PFSK-1 (cell line): Measurements from ENCODE around the gene ETS2.

Experiments
- FOXP2 ChIP-seq: optimal IDR thresholded peaks from 2 replicates; pipeline ENCODE3; 2011; ENCODE audit warnings: borderline replicate concordance, control low read depth, inconsistent platforms; ENCODE audit not compliant: insufficient read depth; ENCODE audit errors: extremely low read length, extremely low read depth
- POLR2AphosphoS5 ChIP-seq: IDR thresholded peaks from 2 replicates; pipeline ENCODE4 v1.6.1; 2012; ENCODE audit warnings: low read depth, mild to moderate bottlenecking, control low read depth, low read length, moderate library complexity
- SIN3A ChIP-seq: IDR thresholded peaks from 2 replicates; pipeline ENCODE4 v1.6.1; 2012; ENCODE audit warnings: mild to moderate bottlenecking, low read length, moderate library complexity, borderline replicate concordance; ENCODE audit not compliant: insufficient read depth
- TAF1 ChIP-seq: IDR thresholded peaks from 2 replicates; pipeline ENCODE4 v1.6.1; 2012; ENCODE audit warnings: low read length, control low read depth, borderline replicate concordance; ENCODE audit not compliant: insufficient read depth
- TF ChIP-seq, protein P1 (sequence below), 2 experiments: IDR thresholded peaks; 2 replicates each; pipeline versions ENCODE4 v1.6.1 to v1.8.0; 2011 to 2012; ENCODE audit warnings: low read depth in 2 of 2, low read length in 2 of 2, control low read depth in 1 of 2, inconsistent platforms in 1 of 2, mild to moderate bottlenecking in 1 of 2, moderate library complexity in 1 of 2; ENCODE audit not compliant: insufficient read depth in 1 of 2

Gene ETS2

DNA sequence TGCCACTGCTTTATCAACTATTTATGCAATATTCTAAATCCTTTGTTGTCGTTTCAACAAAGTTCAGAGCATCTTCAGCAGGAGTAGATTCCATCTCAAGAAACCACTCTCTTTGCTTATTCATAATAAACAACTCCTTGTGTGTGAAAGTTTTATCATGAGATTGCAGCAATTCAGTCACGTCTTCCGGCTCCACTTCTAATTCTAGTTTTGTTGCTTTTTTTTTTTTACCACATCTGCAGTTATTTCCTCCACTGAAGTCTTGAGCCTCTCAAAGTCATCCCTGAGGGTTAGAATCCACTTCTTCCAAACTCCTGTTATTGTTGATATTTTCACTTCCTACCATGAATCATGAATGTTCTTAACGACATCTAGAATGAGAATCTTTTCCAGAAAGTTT, 14.8 kb upstream of the ETS2 start:
- TF ChIP-seq, protein P1, sequence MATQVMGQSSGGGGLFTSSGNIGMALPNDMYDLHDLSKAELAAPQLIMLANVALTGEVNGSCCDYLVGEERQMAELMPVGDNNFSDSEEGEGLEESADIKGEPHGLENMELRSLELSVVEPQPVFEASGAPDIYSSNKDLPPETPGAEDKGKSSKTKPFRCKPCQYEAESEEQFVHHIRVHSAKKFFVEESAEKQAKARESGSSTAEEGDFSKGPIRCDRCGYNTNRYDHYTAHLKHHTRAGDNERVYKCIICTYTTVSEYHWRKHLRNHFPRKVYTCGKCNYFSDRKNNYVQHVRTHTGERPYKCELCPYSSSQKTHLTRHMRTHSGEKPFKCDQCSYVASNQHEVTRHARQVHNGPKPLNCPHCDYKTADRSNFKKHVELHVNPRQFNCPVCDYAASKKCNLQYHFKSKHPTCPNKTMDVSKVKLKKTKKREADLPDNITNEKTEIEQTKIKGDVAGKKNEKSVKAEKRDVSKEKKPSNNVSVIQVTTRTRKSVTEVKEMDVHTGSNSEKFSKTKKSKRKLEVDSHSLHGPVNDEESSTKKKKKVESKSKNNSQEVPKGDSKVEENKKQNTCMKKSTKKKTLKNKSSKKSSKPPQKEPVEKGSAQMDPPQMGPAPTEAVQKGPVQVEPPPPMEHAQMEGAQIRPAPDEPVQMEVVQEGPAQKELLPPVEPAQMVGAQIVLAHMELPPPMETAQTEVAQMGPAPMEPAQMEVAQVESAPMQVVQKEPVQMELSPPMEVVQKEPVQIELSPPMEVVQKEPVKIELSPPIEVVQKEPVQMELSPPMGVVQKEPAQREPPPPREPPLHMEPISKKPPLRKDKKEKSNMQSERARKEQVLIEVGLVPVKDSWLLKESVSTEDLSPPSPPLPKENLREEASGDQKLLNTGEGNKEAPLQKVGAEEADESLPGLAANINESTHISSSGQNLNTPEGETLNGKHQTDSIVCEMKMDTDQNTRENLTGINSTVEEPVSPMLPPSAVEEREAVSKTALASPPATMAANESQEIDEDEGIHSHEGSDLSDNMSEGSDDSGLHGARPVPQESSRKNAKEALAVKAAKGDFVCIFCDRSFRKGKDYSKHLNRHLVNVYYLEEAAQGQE (IDR thresholded peaks at IDR 0.05; ENCODE audit: insufficient read depth in 1 of 2, low read depth in 2 of 2, low read length in 2 of 2), result no peak
- no peak for TF ChIP-seq SIN3A
- no peak for TF ChIP-seq FOXP2

DNA sequence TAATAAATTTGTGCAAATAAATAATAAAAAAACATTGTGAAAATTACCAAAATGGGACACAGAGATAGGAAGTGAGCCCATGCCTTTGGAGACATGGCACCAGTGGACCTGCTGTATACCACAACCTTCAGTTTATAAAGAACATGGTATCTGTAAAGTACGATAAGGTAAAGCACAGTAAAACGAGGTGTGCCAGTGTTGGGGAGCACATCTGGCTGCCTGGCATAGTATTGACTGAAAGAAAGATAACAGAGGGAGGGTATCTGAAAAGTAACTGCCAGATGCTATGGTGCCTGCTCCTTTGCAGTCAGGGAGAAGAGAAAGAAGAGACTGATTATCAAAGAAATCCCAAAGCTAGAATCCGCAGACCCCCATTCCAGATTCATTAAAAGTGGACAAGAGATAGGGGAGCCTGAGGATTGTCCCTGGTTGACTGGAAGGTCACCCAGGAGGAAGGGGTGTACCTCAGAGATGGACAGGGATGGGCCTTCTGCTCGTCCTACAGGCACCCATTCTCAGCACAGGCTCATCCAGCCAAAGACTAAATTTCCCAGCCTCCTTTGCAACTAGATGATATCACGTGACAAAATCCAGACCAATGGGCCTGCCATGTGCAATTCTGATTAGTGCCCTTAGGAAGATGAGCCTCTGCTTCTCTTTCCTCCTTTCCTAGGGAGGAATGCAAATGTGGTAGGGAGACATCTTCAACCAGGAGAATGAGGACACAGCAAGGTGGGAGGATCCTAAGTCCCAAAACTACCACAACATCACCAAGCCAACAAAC, 12.9 kb upstream of the ETS2 start:
- TF ChIP-seq, protein P1 (IDR thresholded peaks at IDR 0.05; ENCODE audit: insufficient read depth in 1 of 2, low read depth in 2 of 2, low read length in 2 of 2), result no peak
- no peak for TF ChIP-seq FOXP2

DNA sequence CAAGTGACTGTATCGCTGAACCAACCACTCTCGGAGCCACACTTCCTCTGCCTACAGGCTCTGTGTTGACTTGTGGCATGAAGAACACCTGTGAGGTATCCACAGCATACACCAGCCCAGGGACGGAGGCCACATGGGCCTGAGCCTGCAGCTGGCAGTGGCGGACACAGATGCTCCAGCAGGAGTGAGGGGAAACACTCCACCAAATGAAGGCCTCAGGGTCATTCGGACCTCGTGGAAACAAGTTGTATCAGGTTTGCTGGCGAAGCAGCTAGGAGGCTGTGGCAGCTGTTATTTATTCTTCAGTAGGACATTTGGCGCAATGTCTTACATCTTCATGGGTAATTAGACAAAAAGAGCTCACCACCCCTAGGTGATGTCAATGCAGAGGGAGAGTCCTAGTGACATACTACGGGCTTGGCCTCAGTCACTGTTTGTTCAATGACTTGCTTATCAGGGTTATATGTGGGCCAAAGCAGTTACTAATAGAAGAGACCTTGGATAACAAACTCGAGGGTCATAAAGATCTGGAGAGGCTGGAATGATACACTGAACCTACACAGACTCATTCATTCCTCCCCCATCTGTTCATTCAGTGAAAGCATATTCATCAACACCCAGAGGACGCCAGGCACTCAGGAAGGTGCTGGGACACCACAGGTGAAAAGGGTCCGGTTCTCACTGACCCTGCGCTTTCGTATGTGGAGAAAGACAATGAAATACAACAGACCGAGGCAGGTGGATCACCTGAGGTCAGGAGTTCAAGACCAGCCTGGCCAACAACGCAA, 11.6 kb upstream of the ETS2 start:
- no peak for TF ChIP-seq FOXP2
- no peak for TF ChIP-seq SIN3A
- no peak for TF ChIP-seq POLR2AphosphoS5
- TF ChIP-seq, protein P1 (IDR thresholded peaks at IDR 0.05; ENCODE audit: insufficient read depth in 1 of 2, low read depth in 2 of 2, low read length in 2 of 2), result no peak
- no peak for TF ChIP-seq TAF1

DNA sequence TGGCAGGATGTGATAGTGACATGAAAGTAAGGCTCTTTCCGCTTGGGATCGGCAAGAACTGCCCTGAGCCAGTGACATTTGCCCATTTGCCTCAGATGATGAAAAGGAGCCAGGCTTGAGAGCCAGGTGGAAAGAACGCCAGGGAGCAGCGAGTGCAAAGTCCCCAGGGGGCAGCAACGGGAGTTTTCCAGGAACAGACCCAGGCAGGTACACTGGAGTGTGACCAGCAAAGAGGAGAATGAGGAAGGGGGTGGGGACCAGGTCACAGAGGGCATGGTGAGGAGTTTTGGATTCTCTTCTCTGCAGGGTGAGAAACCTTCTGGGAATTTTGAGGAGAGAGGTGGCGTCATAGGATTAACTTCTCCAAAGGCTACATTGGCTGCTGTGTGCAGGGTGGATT, 10.8 kb upstream of the ETS2 start:
- TF ChIP-seq SIN3A, result no peak
- TF ChIP-seq FOXP2, result no peak
- no peak for TF ChIP-seq TAF1
- TF ChIP-seq POLR2AphosphoS5, result no peak
- TF ChIP-seq, protein P1 (IDR thresholded peaks at IDR 0.05; ENCODE audit: insufficient read depth in 1 of 2, low read depth in 2 of 2, low read length in 2 of 2), result no peak

DNA sequence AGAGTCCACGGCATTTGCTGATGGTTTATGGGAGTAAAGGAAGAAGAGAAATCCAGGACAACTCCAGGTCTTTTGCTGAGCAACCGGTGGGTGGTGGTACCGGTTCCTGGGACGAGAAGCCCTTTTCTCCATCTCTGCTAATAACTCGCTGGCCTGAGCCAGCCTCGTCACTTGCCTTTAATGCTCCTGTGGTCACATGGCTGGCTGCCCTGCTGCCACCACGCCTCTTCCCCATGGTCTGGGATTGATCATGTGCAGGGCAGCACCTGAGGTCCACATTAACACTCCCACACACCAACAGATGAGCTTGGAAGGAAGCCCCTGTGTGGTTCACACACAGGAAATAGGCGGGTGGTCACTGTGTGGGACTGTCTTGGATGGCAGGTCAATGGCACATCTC, 10.3 kb upstream of the ETS2 start:
- TF ChIP-seq, protein P1 (IDR thresholded peaks at IDR 0.05; ENCODE audit: insufficient read depth in 1 of 2, low read depth in 2 of 2, low read length in 2 of 2), result no peak
- TF ChIP-seq POLR2AphosphoS5, result no peak
- no peak for TF ChIP-seq SIN3A
- TF ChIP-seq FOXP2, result no peak
- no peak for TF ChIP-seq TAF1
